HG03354 (cell line): Measurements from ENCODE around the gene ZNHIT2.
"Not testable (repeated sequence)": the region's sequence is repeated elsewhere in the genome, so short reads cannot be mapped to it uniquely, and the experiment has no call there.

ENCODE experiments used
- ATAC-seq: cut with Tn5 transposase; IDR thresholded peaks from one replicate; pipeline ENCODE4 v1.9.1; 2021; ENCODE audit warnings: mild to moderate bottlenecking; ENCODE audit not compliant: unreplicated experiment, poor library complexity, severe bottlenecking

The ZNHIT2 gene

DNA sequence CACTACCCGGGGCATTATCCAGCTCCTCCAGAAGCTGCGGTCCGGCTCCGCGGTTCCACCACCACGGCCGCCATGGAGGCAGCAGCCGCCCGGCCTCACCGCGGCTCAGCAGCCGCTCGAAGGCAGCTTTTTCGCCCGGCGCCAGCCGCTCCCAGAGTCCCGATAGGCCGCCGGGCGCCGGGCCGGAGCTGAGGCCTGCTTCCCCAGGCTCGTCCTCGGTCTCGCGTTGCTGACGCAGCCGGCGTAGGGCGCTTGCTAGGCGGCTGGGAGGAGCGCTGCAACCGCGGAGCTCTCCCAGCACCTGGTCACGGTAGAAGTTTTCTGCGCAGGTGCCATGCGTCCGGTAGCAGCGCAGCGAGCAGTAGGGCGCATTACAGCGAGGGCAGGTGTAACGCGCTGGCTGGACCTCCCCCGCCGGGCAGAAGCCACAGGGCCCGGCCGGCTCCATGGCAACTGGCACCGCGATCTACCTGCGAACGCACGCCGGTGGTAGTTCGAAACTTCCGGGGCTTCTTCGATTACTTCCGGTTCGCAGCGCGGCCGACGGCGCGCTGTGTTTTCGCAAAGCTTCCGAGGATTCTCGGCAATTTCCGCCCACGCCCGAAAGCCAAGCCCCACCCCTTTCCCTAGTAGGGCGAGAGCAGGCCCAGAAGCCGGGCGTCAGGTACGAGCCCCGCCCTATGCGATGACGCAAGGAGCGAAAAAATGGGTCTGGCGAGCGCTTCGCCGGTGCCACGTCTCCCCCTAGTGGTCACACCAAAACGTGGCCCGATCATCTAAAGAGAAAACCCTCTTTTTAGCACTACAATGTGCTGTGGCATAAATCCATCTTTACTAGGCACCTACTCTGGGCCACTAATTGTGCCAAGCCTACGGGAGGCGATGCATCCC lies at the start of gene ZNHIT2:
TSS of gene ZNHIT2 (minus strand) at position 496 of the 891 bp plus-strand sequence. CDS start at position 448, 48 bp downstream.
- ATAC-seq, result peak; percentile 72

DNA sequence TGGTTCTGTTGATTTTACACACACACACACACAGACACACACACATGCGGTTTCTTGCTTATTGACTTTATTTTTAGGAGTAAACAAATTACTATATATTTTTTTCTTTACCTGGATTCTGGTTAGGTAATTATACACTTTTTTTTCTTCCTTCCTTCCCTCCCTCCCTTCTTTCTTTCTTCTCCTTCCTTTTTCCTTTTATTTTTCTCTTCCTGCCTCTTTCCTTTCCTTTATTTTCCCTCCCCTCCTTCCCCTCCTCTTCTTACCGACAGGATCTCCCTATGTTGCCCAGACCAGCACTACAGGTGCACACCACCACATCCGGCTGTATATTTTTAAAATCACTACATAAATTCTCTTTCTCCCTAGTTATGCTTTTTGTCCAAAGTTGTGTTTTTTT lies 49.4 kb upstream of the ZNHIT2 start:
- ATAC-seq, result no peak

DNA sequence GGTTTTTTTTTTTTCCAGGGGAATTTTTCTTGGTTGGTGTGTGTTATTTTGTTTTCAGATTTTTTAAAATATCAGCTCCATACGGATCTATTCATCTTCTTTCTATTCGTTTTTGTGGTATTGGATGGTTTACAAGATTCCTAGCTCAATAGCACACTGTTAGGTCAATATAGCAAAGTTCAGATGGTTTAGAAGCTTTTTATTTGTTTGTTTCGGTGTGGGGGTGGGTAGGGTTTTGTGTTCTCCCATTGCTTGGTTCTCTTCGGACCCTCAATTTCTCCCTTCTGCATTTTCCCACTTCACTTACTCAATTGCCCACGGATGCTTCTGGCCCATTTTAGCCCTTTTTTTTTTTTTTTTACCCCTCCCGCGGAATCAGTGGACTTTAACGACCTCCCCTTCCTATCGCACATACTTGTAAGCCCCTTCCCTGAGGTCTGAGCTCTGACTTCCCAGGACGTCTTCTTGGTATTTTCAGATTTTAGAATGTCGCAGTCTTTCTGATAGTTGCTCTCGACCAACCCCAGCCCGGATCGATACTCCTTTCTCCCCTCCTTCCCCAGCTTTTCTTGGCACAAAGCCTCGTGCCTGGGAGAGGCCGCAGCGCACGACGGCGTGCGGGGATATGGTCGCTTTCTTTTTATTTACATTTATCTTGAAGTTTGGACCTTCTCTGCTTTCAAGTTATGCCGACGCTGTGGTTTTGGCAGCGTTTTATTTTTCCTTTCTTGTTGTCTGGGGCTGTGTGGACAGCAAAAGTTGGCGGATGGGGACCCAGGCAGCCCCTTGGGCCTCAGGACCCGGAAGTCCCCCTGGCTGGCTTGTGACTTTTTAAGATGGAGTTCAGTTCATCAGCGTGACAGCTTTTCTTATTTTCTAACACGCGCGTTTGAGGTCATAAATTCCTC lies 48.2 kb upstream of the ZNHIT2 start:
- no peak for ATAC-seq

DNA sequence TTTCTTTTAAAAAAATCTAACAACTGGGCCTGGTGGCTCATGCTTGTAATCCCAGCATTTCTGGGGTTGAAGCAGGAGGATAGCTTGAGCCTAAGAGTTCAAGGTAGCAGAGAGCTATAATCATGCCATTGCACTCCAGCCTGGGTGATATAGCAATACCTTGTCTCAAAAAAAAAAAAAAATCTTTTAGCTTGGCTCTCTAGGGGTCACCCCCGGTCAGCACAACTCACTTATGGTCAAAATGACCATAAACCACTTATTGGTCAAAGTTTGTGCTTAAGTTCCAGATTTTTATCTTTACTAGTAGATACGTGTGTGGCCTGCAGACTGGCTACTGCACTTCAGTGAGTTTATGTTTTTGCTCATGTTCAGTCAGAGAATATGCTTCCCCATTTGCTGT lies 46.2 kb upstream of the ZNHIT2 start:
- ATAC-seq, result no peak

DNA sequence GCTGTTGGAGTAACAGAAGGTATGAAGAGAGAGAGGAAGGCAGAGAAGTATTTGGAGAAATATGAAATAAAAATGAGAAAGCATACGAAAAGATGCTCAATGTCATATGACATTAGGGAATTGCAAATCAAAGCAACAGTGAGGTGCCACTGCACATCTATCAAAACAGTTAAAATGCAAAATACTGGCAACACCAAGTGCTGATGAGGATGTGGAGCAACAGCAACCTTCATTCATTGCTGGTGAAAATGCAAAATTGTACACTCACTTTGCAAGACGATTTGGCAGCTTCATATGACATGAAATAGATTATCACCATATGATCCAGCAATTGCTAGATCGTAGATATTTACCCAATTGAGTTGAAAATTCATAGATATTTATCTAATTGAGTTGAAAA lies 43.1 kb upstream of the ZNHIT2 start:
- ATAC-seq, result no peak

DNA sequence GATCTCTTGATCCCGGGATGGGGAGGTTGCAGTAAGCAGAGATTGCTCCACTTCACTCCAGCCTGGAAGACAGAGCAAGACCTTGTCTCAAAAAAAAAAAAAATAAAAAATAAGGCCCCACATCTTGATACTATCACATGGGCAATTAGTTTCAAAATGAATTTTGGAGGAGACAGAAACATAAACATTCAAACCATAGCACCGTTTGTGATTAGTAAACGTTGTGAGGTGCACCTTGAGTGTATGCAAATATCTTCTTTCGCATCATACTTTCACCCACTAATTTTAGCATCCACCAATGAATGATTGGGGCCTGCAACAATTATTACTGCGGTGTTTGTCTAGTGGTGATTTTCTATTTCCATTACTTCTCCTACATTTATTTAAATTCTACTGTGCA lies 41.5 kb upstream of the ZNHIT2 start:
- ATAC-seq, result peak; percentile 66

DNA sequence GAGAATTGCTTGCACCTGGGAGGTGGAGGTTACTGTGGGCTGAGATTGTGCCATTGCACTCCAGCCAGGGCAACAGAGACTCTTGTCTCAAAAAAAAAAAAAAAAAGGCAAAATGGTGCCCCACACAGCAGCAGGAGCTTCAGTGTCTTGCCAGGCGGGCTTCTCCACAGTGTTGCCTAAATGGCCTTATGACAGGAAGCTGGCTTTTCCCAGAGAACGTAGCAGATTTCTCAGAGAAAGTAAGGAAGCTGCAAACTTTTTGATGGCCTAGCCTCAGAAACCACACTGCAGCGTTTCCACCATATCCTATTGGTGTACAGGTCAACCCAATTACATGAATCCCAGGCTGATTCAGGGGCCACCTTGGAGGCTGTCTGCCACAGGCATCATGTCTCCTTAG lies 39.8 kb upstream of the ZNHIT2 start:
- no peak for ATAC-seq

DNA sequence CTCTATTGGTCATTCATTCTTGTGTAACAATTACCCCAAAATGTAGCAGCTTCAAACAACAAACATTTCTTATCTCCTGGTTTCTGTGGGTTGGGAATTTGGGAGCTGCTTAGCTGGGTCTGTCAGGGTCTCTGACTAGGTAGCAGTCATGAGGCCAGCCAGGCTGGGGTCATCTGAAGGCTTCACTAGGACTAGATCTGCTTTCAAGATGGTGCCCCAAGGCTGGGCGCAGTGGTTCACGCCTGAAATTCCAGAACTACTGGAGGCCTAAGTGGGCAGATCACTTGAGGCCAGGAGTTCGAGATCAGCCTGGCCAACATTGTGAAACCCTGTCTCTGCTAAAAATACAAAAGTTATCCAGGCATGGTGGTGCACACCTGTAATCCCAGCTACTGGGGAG lies 39.4 kb upstream of the ZNHIT2 start:
- ATAC-seq, result no peak

DNA sequence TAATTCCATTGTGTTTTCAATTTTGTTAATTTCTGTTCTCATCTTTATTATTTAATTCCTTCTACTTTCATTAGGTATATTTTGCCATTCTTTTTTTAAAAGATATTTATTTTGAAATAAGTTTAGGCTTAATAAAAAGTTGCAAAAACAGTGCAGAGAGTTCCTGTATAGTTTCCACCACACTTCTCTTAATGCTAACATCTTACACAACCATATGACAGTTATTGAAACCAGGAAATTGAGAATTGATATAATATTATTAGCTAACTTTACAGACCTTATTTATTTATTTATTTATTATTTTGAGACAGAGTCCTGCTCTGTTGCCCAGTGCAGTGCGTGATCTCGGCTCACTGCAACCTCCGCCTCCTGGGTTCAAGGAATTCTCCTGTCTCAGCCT lies 38.8 kb upstream of the ZNHIT2 start:
- ATAC-seq, result no peak

DNA sequence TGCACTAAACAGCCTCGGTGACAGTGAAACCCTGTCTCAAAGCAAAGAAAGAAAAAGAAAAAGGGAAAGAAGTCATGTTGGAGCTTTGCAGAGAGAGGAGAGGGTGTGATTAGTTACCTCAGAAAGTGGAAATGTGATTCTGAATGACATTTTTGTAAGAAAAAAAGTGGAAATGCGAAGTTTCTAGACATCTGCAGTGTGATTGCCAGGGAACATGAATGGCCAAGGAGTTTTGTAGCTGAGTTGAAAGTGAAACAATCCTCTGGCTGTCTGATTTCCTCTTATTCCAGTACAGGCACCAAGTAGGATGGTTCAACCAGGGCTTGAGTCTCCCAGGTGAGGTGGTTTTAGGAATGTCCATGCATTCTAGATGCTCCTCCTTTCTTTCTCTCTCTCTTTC lies 34.6 kb upstream of the ZNHIT2 start:
- ATAC-seq, result no peak

DNA sequence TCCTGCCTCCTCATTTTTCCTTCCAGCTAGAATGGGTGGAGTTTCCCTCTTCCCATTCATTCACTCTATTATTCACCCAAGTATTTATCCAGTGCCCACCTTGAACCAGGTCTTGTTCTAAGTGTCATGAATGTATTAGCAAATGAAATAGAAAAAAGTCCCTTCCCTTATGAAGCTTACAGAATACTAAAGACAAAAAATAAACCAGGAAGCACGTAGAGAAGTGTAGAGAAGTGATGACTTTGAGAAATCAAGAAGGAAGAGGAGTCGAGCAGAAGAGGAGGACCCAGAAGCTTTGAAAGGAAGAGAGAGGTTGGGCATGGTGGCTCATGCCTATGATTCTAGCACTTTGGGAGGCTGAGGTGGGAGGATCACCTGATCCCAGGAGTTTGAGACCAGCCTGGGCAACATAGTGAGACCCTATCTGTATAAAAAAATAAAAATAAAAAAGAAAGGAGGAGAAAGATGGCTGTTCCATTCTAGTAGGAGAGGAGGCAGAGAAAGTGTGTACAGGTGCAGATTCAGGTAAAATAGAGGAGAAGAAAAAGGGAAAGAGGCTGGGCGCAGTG lies 33.9 kb upstream of the ZNHIT2 start:
- ATAC-seq, result no peak

DNA sequence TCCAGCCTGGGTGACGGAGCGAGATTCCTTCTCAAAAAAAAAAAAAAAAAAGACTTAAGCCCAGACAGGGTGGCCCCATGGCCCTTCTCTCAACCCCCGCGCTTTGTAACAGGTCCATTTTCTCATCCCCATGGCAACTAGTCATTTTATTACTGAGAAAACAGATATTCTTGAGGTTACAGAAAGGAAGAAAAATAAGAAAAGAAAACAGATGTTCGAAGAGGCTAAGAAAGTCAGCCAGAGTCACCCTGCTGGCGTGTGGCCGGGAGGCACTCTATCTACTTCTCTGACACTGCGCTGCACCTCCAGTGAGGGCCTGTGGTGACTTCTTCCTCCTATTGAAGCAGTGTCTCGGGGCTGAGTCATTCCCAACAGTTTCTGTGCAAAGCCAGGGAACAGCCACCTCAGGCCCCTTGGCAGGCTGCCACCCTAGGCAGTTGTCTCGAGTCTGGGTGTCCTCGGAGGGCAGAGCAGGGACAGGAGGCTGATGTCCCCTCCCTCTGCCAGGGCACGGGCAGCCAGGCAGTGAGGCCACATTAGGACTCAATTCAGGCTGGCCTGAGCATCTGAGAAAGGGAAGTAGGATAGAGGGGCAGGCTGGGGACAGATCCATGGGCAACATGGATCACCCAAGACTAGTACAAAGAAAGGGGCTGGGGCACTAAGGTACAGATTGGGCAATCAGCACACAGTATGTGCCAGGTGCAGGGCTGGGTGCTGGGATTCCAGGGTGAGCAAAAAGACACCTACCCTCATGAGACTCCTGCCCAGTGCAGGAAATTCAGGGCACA lies 33.2 kb upstream of the ZNHIT2 start:
- no peak for ATAC-seq

DNA sequence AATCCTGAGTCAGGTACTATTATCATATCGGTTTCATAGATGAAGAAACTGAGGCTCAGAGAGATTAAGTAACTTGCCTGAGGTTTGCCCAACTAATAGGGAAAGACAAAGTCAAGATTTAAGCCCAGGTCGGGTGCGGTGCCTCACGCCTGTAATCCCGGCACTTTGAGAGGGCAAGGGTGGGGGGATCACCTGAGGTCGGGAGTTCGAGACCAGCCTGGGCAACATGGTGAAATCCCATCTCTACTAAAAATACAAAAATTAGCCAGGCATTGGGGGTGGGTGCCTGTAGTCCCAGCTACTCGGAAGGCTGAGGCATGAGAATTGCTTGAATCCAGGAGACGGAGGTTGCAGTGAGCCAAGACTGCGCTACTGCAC lies 32.6 kb upstream of the ZNHIT2 start:
- ATAC-seq, result not testable (repeated sequence)

DNA sequence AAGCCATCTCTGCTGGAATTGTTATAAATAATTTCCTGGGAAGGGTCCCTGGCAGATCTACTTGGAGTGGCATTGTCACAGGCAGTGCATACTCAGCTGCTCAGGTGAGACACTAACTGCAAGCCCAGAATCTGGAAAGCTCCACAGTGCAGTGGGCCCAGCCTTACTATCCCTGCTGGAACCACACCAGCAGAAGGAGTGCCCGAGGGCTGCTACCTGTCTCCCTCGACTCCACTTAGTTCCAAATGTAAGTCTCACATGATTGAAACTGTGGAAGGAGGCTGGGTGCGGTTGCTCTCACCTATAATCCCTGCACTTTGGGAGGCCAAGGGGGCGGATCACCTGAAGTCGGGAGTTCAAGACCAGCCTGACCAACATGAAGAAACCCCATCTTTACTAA lies 31.2 kb upstream of the ZNHIT2 start:
- no peak for ATAC-seq

DNA sequence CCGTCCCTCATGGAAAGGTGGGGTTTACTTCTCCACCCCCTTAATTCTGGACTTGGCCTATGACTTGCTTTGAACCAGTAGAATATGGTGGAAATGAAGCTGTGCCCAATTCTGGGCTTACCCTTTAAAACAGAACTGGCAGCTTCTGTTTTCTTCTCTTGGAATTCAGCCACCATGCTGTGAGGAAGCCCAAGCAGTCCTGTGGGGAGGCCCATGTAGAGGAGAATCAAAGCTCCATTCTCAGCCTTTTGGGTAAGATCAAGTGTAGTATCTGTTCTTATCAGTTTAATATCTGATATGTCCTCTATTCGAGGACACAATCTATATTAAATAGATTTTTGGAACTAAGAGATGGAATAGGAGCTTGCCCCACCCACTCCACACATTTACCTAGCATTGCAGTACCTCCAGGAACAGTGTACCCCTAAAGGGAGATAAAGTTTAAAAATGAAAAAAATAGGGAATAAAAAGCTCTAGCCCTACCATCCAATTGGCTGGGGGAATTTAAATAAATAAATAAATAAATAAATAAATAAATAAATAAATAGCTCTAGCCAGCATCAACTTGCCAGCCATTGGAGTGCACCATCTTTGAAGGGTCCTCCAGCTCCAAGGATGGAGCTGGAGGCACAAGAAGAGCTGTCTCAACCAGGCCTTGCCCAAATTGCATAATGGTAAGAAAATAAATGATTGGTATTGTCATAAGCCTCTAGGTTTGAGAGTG lies 30.0 kb upstream of the ZNHIT2 start:
- no peak for ATAC-seq

DNA sequence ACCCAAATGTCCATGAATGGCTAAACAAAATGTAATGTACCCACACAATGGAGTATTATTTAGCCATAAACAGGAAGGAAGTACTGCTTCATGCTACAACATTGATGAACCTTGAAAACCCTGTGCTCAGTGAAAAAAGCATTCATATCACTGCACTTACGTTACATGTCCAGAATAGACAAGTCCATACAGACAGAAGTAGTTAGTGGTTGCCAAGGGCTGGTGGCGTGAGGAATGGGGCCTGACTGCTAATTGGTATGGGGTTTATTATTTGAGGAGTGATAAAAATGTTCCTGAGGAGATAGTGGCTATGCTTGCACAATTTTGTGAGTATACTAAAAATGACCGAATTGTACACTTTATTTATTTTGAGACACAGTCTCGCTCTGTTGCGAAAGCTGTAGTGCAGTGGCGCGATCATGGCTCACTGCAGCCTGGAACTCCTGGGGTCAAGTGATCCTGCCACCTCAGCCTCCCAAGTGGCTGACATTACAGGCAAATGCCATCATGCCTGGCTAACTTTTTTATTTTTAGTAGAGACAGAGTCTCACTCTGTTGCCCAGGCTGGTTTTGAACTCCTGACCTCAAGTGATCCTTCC lies 24.5 kb upstream of the ZNHIT2 start:
- ATAC-seq, result no peak

DNA sequence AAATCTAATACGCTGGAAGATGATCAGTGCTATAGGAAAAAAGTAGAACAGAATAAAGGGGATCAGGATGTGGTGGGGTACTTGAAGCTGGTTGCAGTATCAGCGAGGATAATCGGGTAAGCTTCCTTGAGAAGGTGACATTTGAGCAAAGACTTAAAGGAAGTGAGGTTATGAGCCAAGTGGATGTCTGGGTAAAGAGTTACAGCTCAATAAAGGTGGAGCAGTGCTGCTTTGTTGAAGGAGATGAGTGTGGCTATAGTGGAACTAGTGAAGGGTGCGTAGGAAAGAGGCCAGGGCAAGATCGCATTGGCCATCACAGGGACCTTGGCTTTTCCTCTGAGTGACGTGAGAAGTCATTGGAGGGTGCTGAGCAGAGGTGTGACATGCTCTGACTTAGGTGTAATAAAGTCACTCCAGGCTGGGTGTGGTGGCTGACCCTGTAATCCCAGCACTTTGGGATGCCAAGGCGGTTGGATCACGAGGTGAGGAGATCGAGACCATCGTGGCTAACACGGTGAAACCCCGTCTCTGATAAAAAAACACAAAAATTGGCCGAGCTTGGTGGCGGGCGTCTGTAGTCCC lies 19.1 kb upstream of the ZNHIT2 start:
- ATAC-seq, result no peak

DNA sequence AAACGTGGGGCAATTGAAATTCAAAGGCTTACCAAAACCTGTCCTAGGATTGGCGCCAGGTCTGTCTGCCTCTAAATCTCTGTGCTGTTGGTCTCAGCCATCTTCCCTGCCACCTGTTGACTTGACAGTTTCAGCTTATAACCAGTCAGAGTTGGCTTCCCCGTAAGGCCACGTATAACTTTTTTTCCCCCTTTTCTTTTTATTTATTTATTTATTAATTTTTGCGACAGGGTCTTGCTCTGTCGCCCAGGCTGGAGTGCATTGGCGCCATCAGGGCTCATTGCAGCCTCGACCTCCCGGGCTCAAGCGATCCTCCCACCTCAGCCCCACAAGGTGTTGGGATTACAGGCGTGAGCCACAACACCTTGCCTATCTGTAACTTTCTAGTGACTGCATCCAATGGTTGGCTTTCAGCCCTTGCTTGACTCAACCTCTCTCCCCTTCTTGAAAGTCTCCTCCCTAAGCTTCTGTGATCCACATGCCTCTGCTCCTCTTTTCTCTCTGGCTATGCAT lies 18.2 kb upstream of the ZNHIT2 start:
- no peak for ATAC-seq
